Fibroblast of lung (primary cell): ENCODE data around the gene PACRG. TPM values are rescaled to one million over a fixed set of nuclear protein-coding genes. Genes with fewer than 3 reads are reported as not detected.

Experiments used
- DNase-seq, 2 donors: peaks; one replicate each; pipeline versions ENCODE4 v3.0.0 to v3.0.0-alpha.2; 2010; ENCODE audit warnings: low read depth in 2 of 2
- H2AFZ ChIP-seq: 2 replicates; pipeline ENCODE4 v1.5.1; 2012; ENCODE audit warnings: low read length, control low read depth, inconsistent platforms
- H3K27ac ChIP-seq: 2 replicates; pipeline ENCODE4 v1.5.1; 2011; ENCODE audit warnings: low read length, control low read depth; ENCODE audit not compliant: insufficient read depth
- H3K27me3 ChIP-seq: 2 replicates; pipeline ENCODE4 v1.5.1; 2011; ENCODE audit warnings: mild to moderate bottlenecking, low read length; ENCODE audit not compliant: control insufficient read depth, insufficient read depth
- H3K36me3 ChIP-seq: 2 replicates; pipeline ENCODE4 v1.5.1; 2011; ENCODE audit warnings: low read length; ENCODE audit not compliant: control insufficient read depth, insufficient read depth
- H3K4me1 ChIP-seq: 2 replicates; pipeline ENCODE4 v1.5.1; 2011; ENCODE audit warnings: low read length; ENCODE audit not compliant: control insufficient read depth, insufficient read depth; ENCODE audit errors: extremely low read depth
- H3K4me2 ChIP-seq: 2 replicates; pipeline ENCODE4 v1.5.1; 2011; ENCODE audit warnings: low read length, control low read depth; ENCODE audit not compliant: insufficient read depth; ENCODE audit errors: extremely low read depth
- H3K4me3 ChIP-seq, 4 experiments: fragments of 200-600 bp in 1 of 4; sonication (generic) in 1 of 4; replicated peaks in 1 of 4; 2 replicates each; pipeline ENCODE4 v1.5.1; 2011 to 2016; ENCODE audit warnings: low read length in 4 of 4, low read depth in 3 of 4, mild to moderate bottlenecking in 3 of 4, control low read depth in 2 of 4, inconsistent platforms in 1 of 4, mixed read lengths in 1 of 4; ENCODE audit not compliant: insufficient read depth in 1 of 4; ENCODE audit errors: control extremely low read depth in 1 of 4
- H3K79me2 ChIP-seq: 2 replicates; pipeline ENCODE4 v1.5.1; 2012; ENCODE audit warnings: mild to moderate bottlenecking, low read length, inconsistent platforms; ENCODE audit not compliant: control insufficient read depth, insufficient read depth
- H3K9ac ChIP-seq: 2 replicates; pipeline ENCODE4 v1.5.1; 2011; ENCODE audit warnings: mild to moderate bottlenecking, low read length, control low read depth; ENCODE audit not compliant: insufficient read depth
- H3K9me3 ChIP-seq: 2 replicates; pipeline ENCODE4 v1.5.1; 2012; ENCODE audit warnings: low read depth, low read length; ENCODE audit not compliant: control insufficient read depth, insufficient read depth
- H4K20me1 ChIP-seq: 2 replicates; pipeline ENCODE4 v1.5.1; 2011; ENCODE audit warnings: low read length; ENCODE audit not compliant: control insufficient read depth, insufficient read depth; ENCODE audit errors: extremely low read depth
- CTCF ChIP-seq, 2 donors: IDR thresholded peaks in 1 of 2; conservative IDR thresholded peaks in 1 of 2; 1 replicate in 1 of 2; 2 replicates in 1 of 2; pipeline ENCODE4 v1.5.1; 2011 to 2012; ENCODE audit warnings: low read length in 2 of 2, control low read depth in 1 of 2, inconsistent platforms in 1 of 2, low read depth in 1 of 2, mild to moderate bottlenecking in 1 of 2
- EZH2 ChIP-seq: IDR thresholded peaks from 2 replicates; pipeline ENCODE4 v1.5.1; 2012; ENCODE audit warnings: low read length, control low read depth, mild to moderate bottlenecking; ENCODE audit errors: missing control alignments
- polyA plus RNA-seq, 2 donors: library from polyadenylated mRNA; depleted of rRNA in 1 of 2; stranded (reverse) in 1 of 2; unstranded in 1 of 2; fragments of >200 nt; gene quantifications; 2 replicates each; pipeline ENCODE4 v1.2.1, GENCODE V29; 2011 to 2012; ENCODE audit warnings: missing spikeins in 1 of 2
- total RNA-seq: library from RNA; depleted of rRNA; stranded (reverse); fragments of >200 nt; gene quantifications from 2 replicates; pipeline ENCODE4 v1.2.1, GENCODE V29; 2014

Gene PACRG
- total and polyA plus RNA-seq, 2 donors (not counting 1 experiment from before 2014, with no cell fraction given) = 0.30 to 0.66 TPM

- no peak for DNase-seq
- no peak overlapping the region for H2AFZ ChIP-seq
- H3K79me2 ChIP-seq = no peaks in the 10 kb centered on the region
- H3K4me1 ChIP-seq = no peaks in the 10 kb centered on the region
- H3K4me3 ChIP-seq = no peak overlapping the region
- no peaks in the 10 kb centered on the region for H4K20me1 ChIP-seq
- H3K9ac ChIP-seq = no peak overlapping the region
- H3K9me3 ChIP-seq = no peaks in the 10 kb centered on the region
- H3K27me3 ChIP-seq = no peaks in the 10 kb centered on the region
- no peaks in the 10 kb centered on the region for H3K36me3 ChIP-seq
- no peak overlapping the region for H3K27ac ChIP-seq
- no peak for TF ChIP-seq EZH2
- TF ChIP-seq CTCF (conservative IDR thresholded peaks at IDR 0.05 in 1 of 2, IDR thresholded peaks at IDR 0.05 in 1 of 2; ENCODE audit: low read depth in 1 of 2, low read length in 2 of 2) = no peak
- no peak overlapping the region for H3K4me2 ChIP-seq
These were observed 461.8 kb downstream of the PACRG start for GRCh38 chr6:163189609-163190008.

GRCh38 chr6:163190786-163191185, 463.0 kb downstream of the PACRG start:
- no peak overlapping the region for H3K4me2 ChIP-seq
- no peaks in the 10 kb centered on the region for H3K4me1 ChIP-seq
- no peak for DNase-seq
- no peak overlapping the region for H3K9ac ChIP-seq
- H3K27ac ChIP-seq = no peak overlapping the region
- no peaks in the 10 kb centered on the region for H3K79me2 ChIP-seq
- no peaks in the 10 kb centered on the region for H3K36me3 ChIP-seq
- no peak overlapping the region for H3K4me3 ChIP-seq
- no peak overlapping the region for H2AFZ ChIP-seq
- TF ChIP-seq EZH2 (no peak), CTCF (conservative IDR thresholded peaks at IDR 0.05 in 1 of 2, IDR thresholded peaks at IDR 0.05 in 1 of 2; ENCODE audit: low read depth in 1 of 2, low read length in 2 of 2) (no peak)
- no peaks in the 10 kb centered on the region for H3K9me3 ChIP-seq
- H3K27me3 ChIP-seq = no peaks in the 10 kb centered on the region
- H4K20me1 ChIP-seq = no peaks in the 10 kb centered on the region

- no peaks in the 10 kb centered on the region for H3K4me1 ChIP-seq
- no peaks in the 10 kb centered on the region for H3K9me3 ChIP-seq
- DNase-seq = no peak
- no peaks in the 10 kb centered on the region for H3K36me3 ChIP-seq
- no peak overlapping the region for H3K9ac ChIP-seq
- no peak overlapping the region for H3K4me2 ChIP-seq
- no peak overlapping the region for H2AFZ ChIP-seq
- H3K27me3 ChIP-seq = no peaks in the 10 kb centered on the region
- TF ChIP-seq CTCF (conservative IDR thresholded peaks at IDR 0.05 in 1 of 2, IDR thresholded peaks at IDR 0.05 in 1 of 2; ENCODE audit: low read depth in 1 of 2, low read length in 2 of 2) = no peak
- TF ChIP-seq EZH2 = no peak
- H4K20me1 ChIP-seq = no peaks in the 10 kb centered on the region
- no peak overlapping the region for H3K27ac ChIP-seq
- no peaks in the 10 kb centered on the region for H3K79me2 ChIP-seq
- H3K4me3 ChIP-seq = no peak overlapping the region
These were observed 464.1 kb downstream of the PACRG start for GRCh38 chr6:163191704-163192537.
